DND-41 (cell line): ENCODE results near the gene COA5.

ENCODE experiments used
- ATAC-seq: fragments of 200-7000 bp; cut with Tn5 transposase; 3 replicates; pipeline ENCODE4 v1.9.1; 2021; ENCODE audit warnings: low read depth; ENCODE audit not compliant: insufficient read depth
- DNase-seq: peaks from one replicate; pipeline ENCODE4 v3.0.0-alpha.2; 2020
- H2AFZ ChIP-seq: 2 replicates; pipeline ENCODE4 v1.6.0; 2012; ENCODE audit warnings: low read depth, low read length
- H3K27ac ChIP-seq: 2 replicates; pipeline ENCODE4 v1.5.1; 2012; ENCODE audit warnings: low read length, inconsistent platforms
- H3K27me3 ChIP-seq: fragments of 200-600 bp; sonication (generic); 2 replicates; pipeline ENCODE4 v1.6.0; 2012; ENCODE audit warnings: low read length, mild to moderate bottlenecking, inconsistent platforms; ENCODE audit not compliant: insufficient read depth, poor library complexity
- H3K36me3 ChIP-seq: 2 replicates; pipeline ENCODE4 v1.5.1; 2012; ENCODE audit warnings: low read length, inconsistent platforms; ENCODE audit not compliant: insufficient read depth
- H3K4me1 ChIP-seq: 2 replicates; pipeline ENCODE4 v1.5.1; 2012; ENCODE audit warnings: mild to moderate bottlenecking, low read length; ENCODE audit not compliant: insufficient read depth
- H3K4me2 ChIP-seq: 2 replicates; pipeline ENCODE4 v1.6.0; 2012; ENCODE audit warnings: mild to moderate bottlenecking, moderate library complexity, low read length, inconsistent platforms; ENCODE audit not compliant: insufficient read depth
- H3K4me3 ChIP-seq, 2 experiments: fragments of 200-600 bp in 1 of 2; shearing (Covaris generic) in 1 of 2; 2 replicates each; pipeline ENCODE4 v1.5.1; 2012 to 2016; ENCODE audit warnings: inconsistent platforms in 2 of 2, low read length in 2 of 2, mild to moderate bottlenecking in 2 of 2, low read depth in 1 of 2, moderate library complexity in 1 of 2
- H3K79me2 ChIP-seq: 2 replicates; pipeline ENCODE4 v1.6.0; 2012; ENCODE audit warnings: low read length, inconsistent platforms; ENCODE audit not compliant: insufficient read depth
- H3K9ac ChIP-seq: 2 replicates; pipeline ENCODE4 v1.6.0; 2012; ENCODE audit warnings: low read depth, mild to moderate bottlenecking, inconsistent platforms, low read length, moderate library complexity
- H3K9me3 ChIP-seq: 2 replicates; pipeline ENCODE4 v1.5.1; 2012; ENCODE audit warnings: low read length, moderate library complexity, mild to moderate bottlenecking, inconsistent platforms; ENCODE audit not compliant: insufficient read depth, severe bottlenecking
- H4K20me1 ChIP-seq: 2 replicates; pipeline ENCODE4 v1.6.0; 2012; ENCODE audit warnings: low read length; ENCODE audit not compliant: insufficient read depth
- EZH2 ChIP-seq: IDR thresholded peaks from 3 replicates; pipeline ENCODE4 v1.6.1; 2012; ENCODE audit warnings: borderline replicate concordance, low read depth, mild to moderate bottlenecking, moderate library complexity, low read length, inconsistent platforms; ENCODE audit not compliant: severe bottlenecking
- TF ChIP-seq, protein P1 (sequence below): IDR thresholded peaks from 2 replicates; pipeline ENCODE4 v1.5.1; 2012; ENCODE audit warnings: borderline replicate concordance, low read length, moderate library complexity, mild to moderate bottlenecking; ENCODE audit not compliant: poor library complexity, severe bottlenecking; ENCODE audit errors: extremely low read depth

The COA5 gene

DNA sequence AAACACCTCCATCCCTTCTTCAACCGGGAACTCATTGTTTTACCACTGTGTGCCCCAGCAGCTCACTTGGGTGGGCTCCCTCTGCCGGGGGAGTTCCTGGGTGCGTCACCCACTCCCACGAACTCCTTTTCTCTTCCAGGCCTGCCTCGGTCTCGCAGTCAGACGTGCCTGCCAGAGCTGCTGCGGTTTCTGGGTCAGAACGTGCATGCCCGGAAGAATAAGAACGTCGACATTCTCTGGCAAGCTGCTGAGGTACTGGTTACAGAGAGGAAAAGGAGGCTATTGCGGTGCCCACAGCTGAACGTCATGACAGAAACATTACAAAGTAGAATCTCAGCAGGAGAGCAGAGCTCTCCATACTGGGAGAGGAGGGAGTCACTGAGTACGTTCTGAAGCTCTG is 35.6 kb downstream of the COA5 start:
- H3K9ac ChIP-seq: no peak overlapping the region
- H4K20me1 ChIP-seq: no peaks in the 10 kb centered on the region
- H3K9me3 ChIP-seq: no peaks in the 10 kb centered on the region
- H2AFZ ChIP-seq: no peak overlapping the region
- no peak overlapping the region for H3K4me3 ChIP-seq
- no peak for TF ChIP-seq EZH2
- TF ChIP-seq, protein P1, sequence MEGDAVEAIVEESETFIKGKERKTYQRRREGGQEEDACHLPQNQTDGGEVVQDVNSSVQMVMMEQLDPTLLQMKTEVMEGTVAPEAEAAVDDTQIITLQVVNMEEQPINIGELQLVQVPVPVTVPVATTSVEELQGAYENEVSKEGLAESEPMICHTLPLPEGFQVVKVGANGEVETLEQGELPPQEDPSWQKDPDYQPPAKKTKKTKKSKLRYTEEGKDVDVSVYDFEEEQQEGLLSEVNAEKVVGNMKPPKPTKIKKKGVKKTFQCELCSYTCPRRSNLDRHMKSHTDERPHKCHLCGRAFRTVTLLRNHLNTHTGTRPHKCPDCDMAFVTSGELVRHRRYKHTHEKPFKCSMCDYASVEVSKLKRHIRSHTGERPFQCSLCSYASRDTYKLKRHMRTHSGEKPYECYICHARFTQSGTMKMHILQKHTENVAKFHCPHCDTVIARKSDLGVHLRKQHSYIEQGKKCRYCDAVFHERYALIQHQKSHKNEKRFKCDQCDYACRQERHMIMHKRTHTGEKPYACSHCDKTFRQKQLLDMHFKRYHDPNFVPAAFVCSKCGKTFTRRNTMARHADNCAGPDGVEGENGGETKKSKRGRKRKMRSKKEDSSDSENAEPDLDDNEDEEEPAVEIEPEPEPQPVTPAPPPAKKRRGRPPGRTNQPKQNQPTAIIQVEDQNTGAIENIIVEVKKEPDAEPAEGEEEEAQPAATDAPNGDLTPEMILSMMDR: no peak
- no peak overlapping the region for H3K27ac ChIP-seq
- DNase-seq (no peak), ATAC-seq (no peak)
- H3K4me2 ChIP-seq: no peak overlapping the region
- H3K79me2 ChIP-seq: no peaks in the 10 kb centered on the region
- no peaks in the 10 kb centered on the region for H3K4me1 ChIP-seq
- H3K36me3 ChIP-seq: peaks cover 77% of the 10 kb centered on the region
- no peaks in the 10 kb centered on the region for H3K27me3 ChIP-seq

DNA sequence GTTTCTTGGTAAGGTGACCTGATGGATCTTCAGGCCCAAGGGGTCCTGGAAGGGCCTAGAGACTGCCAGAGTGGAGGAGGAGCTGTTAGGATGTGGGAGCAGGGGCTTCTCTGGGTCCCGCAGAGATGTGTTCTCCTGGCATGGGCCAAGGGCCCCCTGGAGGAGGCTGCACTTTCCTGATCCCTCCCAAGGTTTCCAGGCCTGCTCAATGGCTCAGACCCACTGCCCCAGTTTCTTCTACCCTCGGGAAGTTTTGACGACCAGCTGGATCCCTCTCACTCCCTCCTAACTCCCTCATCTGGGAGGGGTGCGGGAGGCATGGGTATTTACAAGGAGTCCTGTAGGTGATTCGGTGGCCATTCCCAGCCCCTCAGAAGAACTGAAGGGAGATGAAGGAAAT is 36.1 kb downstream of the COA5 start:
- peaks cover 77% of the 10 kb centered on the region for H3K36me3 ChIP-seq
- ATAC-seq (no peak), DNase-seq (no peak)
- no peaks in the 10 kb centered on the region for H3K4me1 ChIP-seq
- no peaks in the 10 kb centered on the region for H3K79me2 ChIP-seq
- H2AFZ ChIP-seq: no peak overlapping the region
- no peaks in the 10 kb centered on the region for H3K27me3 ChIP-seq
- no peak for TF ChIP-seq EZH2
- TF ChIP-seq, protein P1: no peak
- no peak overlapping the region for H3K4me2 ChIP-seq
- H3K27ac ChIP-seq: no peak overlapping the region
- H4K20me1 ChIP-seq: no peaks in the 10 kb centered on the region
- no peak overlapping the region for H3K4me3 ChIP-seq
- no peak overlapping the region for H3K9ac ChIP-seq
- H3K9me3 ChIP-seq: no peaks in the 10 kb centered on the region

GRCh38 chr2:98571796-98572195 is 36.5 kb downstream of the COA5 start:
- no peak overlapping the region for H3K4me2 ChIP-seq
- peaks cover 77% of the 10 kb centered on the region for H3K36me3 ChIP-seq
- H3K27ac ChIP-seq: no peak overlapping the region
- ATAC-seq (no peak), DNase-seq (no peak)
- no peak overlapping the region for H3K4me3 ChIP-seq
- TF ChIP-seq, protein P1: no peak
- TF ChIP-seq EZH2: no peak
- H3K4me1 ChIP-seq: no peaks in the 10 kb centered on the region
- no peak overlapping the region for H2AFZ ChIP-seq
- H3K9ac ChIP-seq: no peak overlapping the region
- H3K79me2 ChIP-seq: no peaks in the 10 kb centered on the region
- H4K20me1 ChIP-seq: no peaks in the 10 kb centered on the region
- no peaks in the 10 kb centered on the region for H3K27me3 ChIP-seq
- H3K9me3 ChIP-seq: no peaks in the 10 kb centered on the region
